Astrocyte (in vitro differentiated cells and primary cell): ENCODE data around the gene CDX1. TPM values are rescaled to one million over a fixed set of nuclear protein-coding genes. Genes with fewer than 3 reads are reported as not detected.

Experiments used
- DNase-seq: peaks from one replicate; pipeline ENCODE4 v3.0.0-alpha.2; 2010; ENCODE audit warnings: low read depth
- FAIRE-seq: peaks from 2 replicates; lab custom pipeline; 2011; peaks lifted over from hg19 to GRCh38; lab: Jason Lieb, UNC
- H2AFZ ChIP-seq: 2 replicates; pipeline ENCODE4 v1.6.0; 2012; ENCODE audit warnings: low read depth, low read length, inconsistent platforms
- H3K27ac ChIP-seq: 2 replicates; pipeline ENCODE4 v1.5.1; 2011; ENCODE audit warnings: low read depth, low read length, inconsistent platforms
- H3K27me3 ChIP-seq: 2 replicates; pipeline ENCODE4 v1.6.0; 2011; ENCODE audit warnings: low read length, inconsistent platforms; ENCODE audit not compliant: insufficient read depth
- H3K36me3 ChIP-seq: 2 replicates; pipeline ENCODE4 v1.5.1; 2011; ENCODE audit warnings: low read length, inconsistent platforms; ENCODE audit not compliant: insufficient read depth
- H3K4me1 ChIP-seq: 2 replicates; pipeline ENCODE4 v1.5.1; 2011; ENCODE audit warnings: low read length, inconsistent platforms; ENCODE audit not compliant: insufficient read depth
- H3K4me2 ChIP-seq: 2 replicates; pipeline ENCODE4 v1.6.0; 2012; ENCODE audit warnings: low read length, inconsistent platforms
- H3K4me3 ChIP-seq: 2 replicates; pipeline ENCODE4 v1.5.1; 2011; ENCODE audit warnings: low read depth, mild to moderate bottlenecking, low read length, inconsistent platforms; ENCODE audit not compliant: insufficient read depth
- H3K79me2 ChIP-seq: 2 replicates; pipeline ENCODE4 v1.6.0; 2012; ENCODE audit warnings: mild to moderate bottlenecking, low read length, inconsistent platforms; ENCODE audit not compliant: insufficient read depth
- H3K9ac ChIP-seq: 2 replicates; pipeline ENCODE4 v1.6.0; 2012; ENCODE audit warnings: mild to moderate bottlenecking, low read length, inconsistent platforms
- H3K9me3 ChIP-seq: 2 replicates; pipeline ENCODE4 v1.5.1; 2012; ENCODE audit warnings: low read depth, mild to moderate bottlenecking, low read length, inconsistent platforms; ENCODE audit not compliant: insufficient read depth
- H4K20me1 ChIP-seq: 2 replicates; pipeline ENCODE4 v1.6.0; 2012; ENCODE audit warnings: low read length, inconsistent platforms; ENCODE audit not compliant: insufficient read depth
- H3K27ac Mint-ChIP-seq: one replicate; pipeline ENCODE4 v1.8.0; 2021; ENCODE audit warnings: mild to moderate bottlenecking, mixed read lengths; ENCODE audit not compliant: unreplicated experiment
- H3K27me3 Mint-ChIP-seq: one replicate; pipeline ENCODE4 v1.8.0; 2021; ENCODE audit warnings: low read depth, mixed read lengths; ENCODE audit not compliant: unreplicated experiment
- H3K36me3 Mint-ChIP-seq: one replicate; pipeline ENCODE4 v1.8.0; 2021; ENCODE audit warnings: low read depth, mixed read lengths; ENCODE audit not compliant: unreplicated experiment
- H3K4me1 Mint-ChIP-seq: one replicate; pipeline ENCODE4 v1.8.0; 2021; ENCODE audit warnings: low read depth, mixed read lengths; ENCODE audit not compliant: unreplicated experiment
- H3K4me3 Mint-ChIP-seq: one replicate; pipeline ENCODE4 v1.8.0; 2021; ENCODE audit warnings: mild to moderate bottlenecking, moderate library complexity, mixed read lengths; ENCODE audit not compliant: unreplicated experiment
- H3K9me3 Mint-ChIP-seq: one replicate; pipeline ENCODE4 v1.8.0; 2021; ENCODE audit warnings: mild to moderate bottlenecking, mixed read lengths; ENCODE audit not compliant: unreplicated experiment
- CTCF ChIP-seq: IDR thresholded peaks from 2 replicates; pipeline ENCODE4 v1.5.1; 2011; ENCODE audit warnings: low read depth, mild to moderate bottlenecking, inconsistent platforms, low read length, moderate library complexity; ENCODE audit not compliant: insufficient read depth
- EZH2 ChIP-seq: IDR thresholded peaks from 2 replicates; pipeline ENCODE4 v1.6.1; 2012; ENCODE audit warnings: mild to moderate bottlenecking, low read length, inconsistent platforms; ENCODE audit not compliant: insufficient read depth
- total RNA-seq: library from RNA; stranded (reverse); gene quantifications from 2 replicates; pipeline ENCODE4 v1.2.1, GENCODE V29; 2021

CDX1 gene
- total RNA-seq, 1 donor from 2014 or later: not detected

DNA sequence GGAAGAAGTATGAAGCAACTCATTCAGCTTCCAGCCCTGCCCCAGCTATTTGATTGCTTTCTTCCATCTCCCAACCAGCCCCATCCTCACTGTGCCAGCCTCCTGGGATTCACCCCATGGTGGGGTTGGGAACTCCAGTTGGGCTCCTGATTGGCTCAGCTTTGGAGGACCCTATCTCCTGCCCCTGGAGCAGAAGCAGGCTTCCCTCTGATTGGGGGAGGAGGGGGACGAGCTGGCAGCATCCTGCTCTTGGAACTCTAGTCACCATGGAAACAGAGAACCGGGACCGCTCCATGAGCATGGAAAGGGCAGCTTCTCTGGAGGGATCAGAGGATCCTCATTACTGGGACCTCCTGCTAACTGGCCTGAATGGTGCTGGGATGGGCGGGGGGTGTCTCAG is 25.9 kb downstream of the CDX1 start:
- H3K9ac ChIP-seq: no peak overlapping the region
- no peak for DNase-seq
- H3K4me3 Mint-ChIP-seq: no peak overlapping the region
- H3K4me1 Mint-ChIP-seq: no peaks in the 10 kb centered on the region
- peaks cover 53% of the 10 kb centered on the region for H3K27me3 ChIP-seq
- peaks cover 81% of the 10 kb centered on the region for H3K27me3 Mint-ChIP-seq
- H3K36me3 ChIP-seq: no peaks in the 10 kb centered on the region
- H3K79me2 ChIP-seq: no peaks in the 10 kb centered on the region
- H3K4me3 ChIP-seq: no peak overlapping the region
- H3K36me3 Mint-ChIP-seq: no peaks in the 10 kb centered on the region
- TF ChIP-seq CTCF (no peak), EZH2 (no peak)
- H3K4me2 ChIP-seq: no peak overlapping the region
- H3K27ac ChIP-seq: no peak overlapping the region
- H3K9me3 ChIP-seq: no peaks in the 10 kb centered on the region
- no peak overlapping the region for H3K27ac Mint-ChIP-seq
- H3K9me3 Mint-ChIP-seq: no peaks in the 10 kb centered on the region
- H3K4me1 ChIP-seq: peaks cover 5% of the 10 kb centered on the region
- no peak overlapping the region for H2AFZ ChIP-seq
- no peak for FAIRE-seq
- no peaks in the 10 kb centered on the region for H4K20me1 ChIP-seq

- no peak for DNase-seq
- Histone ChIP-seq H3K4me1 (no peaks in the 10 kb centered on the region), H3K4me3 (no peak overlapping the region), H2AFZ (no peak overlapping the region), H3K27me3 (peaks cover 32% of the 10 kb centered on the region), H3K27ac (no peak overlapping the region), H3K79me2 (no peaks in the 10 kb centered on the region), H3K4me2 (no peak overlapping the region), H3K9ac (no peak overlapping the region), H4K20me1 (no peaks in the 10 kb centered on the region), H3K36me3 (no peaks in the 10 kb centered on the region), H3K9me3 (no peaks in the 10 kb centered on the region)
- Mint-ChIP-seq H3K9me3 (peaks cover 3% of the 10 kb centered on the region), H3K4me3 (no peak overlapping the region), H3K36me3 (peaks cover 2% of the 10 kb centered on the region), H3K27ac (no peak overlapping the region), H3K4me1 (no peaks in the 10 kb centered on the region), H3K27me3 (peaks cover 82% of the 10 kb centered on the region)
- no peak for TF ChIP-seq CTCF
- TF ChIP-seq EZH2: no peak
- no peak for FAIRE-seq
Measured at GRCh38 chr5:150195736-150196485, 29.3 kb downstream of the CDX1 start.

GRCh38 chr5:150196514-150196913 is 29.9 kb downstream of the CDX1 start:
- Histone ChIP-seq H3K79me2 (no peaks in the 10 kb centered on the region), H3K9ac (no peak overlapping the region), H4K20me1 (no peaks in the 10 kb centered on the region), H3K36me3 (no peaks in the 10 kb centered on the region), H3K4me3 (no peak overlapping the region), H3K4me1 (no peaks in the 10 kb centered on the region), H2AFZ (no peak overlapping the region), H3K27ac (no peak overlapping the region), H3K9me3 (no peaks in the 10 kb centered on the region), H3K4me2 (no peak overlapping the region), H3K27me3 (peaks cover 28% of the 10 kb centered on the region)
- no peak overlapping the region for H3K4me3 Mint-ChIP-seq
- H3K27me3 Mint-ChIP-seq: peaks cover 77% of the 10 kb centered on the region
- H3K36me3 Mint-ChIP-seq: peaks cover 2% of the 10 kb centered on the region
- H3K9me3 Mint-ChIP-seq: peaks cover 3% of the 10 kb centered on the region
- no peak overlapping the region for H3K27ac Mint-ChIP-seq
- no peak for FAIRE-seq
- TF ChIP-seq EZH2: no peak
- no peak for TF ChIP-seq CTCF
- no peaks in the 10 kb centered on the region for H3K4me1 Mint-ChIP-seq
- no peak for DNase-seq
